GM20431 (cell line): ENCODE results near the gene SP140.

Experiments used
- in situ Hi-C: fragments of 300-500 bp; cut with MseI, MboI; formaldehyde crosslinking; loops from one replicate; pipeline ENCODE4 v1.15.0; 2020; ENCODE audit warnings: low sequenced_read_pairs; ENCODE audit not compliant: unreplicated experiment

Gene SP140

GRCh38 chr2:230347659-230348305, 122.2 kb downstream of the SP140 start:
- in situ Hi-C loops: no loop called here

GRCh38 chr2:230348787-230349186, 123.3 kb downstream of the SP140 start:
- in situ Hi-C loops: no loop called here

GRCh38 chr2:230356084-230356483, 130.5 kb downstream of the SP140 start:
- in situ Hi-C loops: no loop called here

- in situ Hi-C loops: no loop called here
These were observed 132.8 kb downstream of the SP140 start for GRCh38 chr2:230358305-230358704.

- in situ Hi-C loops: no loop called here
These were observed 134.5 kb downstream of the SP140 start for GRCh38 chr2:230360028-230360427.

GRCh38 chr2:230362030-230362691, 136.6 kb downstream of the SP140 start:
- in situ Hi-C loops: no loop called here
